Measurements from ENCODE around the gene TIMM29. TPM values are rescaled to one million over a fixed set of nuclear protein-coding genes. Genes with fewer than 3 reads are reported as not detected.
A peak's percentile ranks its signal among the peaks of the same experiment; 100 is the strongest.

Gene TIMM29
- total RNA-seq, 1 donor from 2014 or later = 25.8 TPM

- no peak for TF ChIP-seq CTCF (IDR thresholded peaks at IDR 0.05)
- H3K4me3 Mint-ChIP-seq (ENCODE audit: unreplicated experiment) = no peak overlapping the region
- H3K27ac Mint-ChIP-seq (ENCODE audit: unreplicated experiment) = peak overlapping the region; percentile 64
- no peaks in the 10 kb centered on the region for H3K36me3 Mint-ChIP-seq (ENCODE audit: unreplicated experiment)
- no peak for DNase-seq (ENCODE audit: extremely low spot score, unreplicated experiment)
- H3K27me3 Mint-ChIP-seq (ENCODE audit: unreplicated experiment) = no peaks in the 10 kb centered on the region
- no peaks in the 10 kb centered on the region for H3K9me3 Mint-ChIP-seq (ENCODE audit: unreplicated experiment)
- peaks cover 45% of the 10 kb centered on the region for H3K4me1 Mint-ChIP-seq (ENCODE audit: unreplicated experiment)
Observed at GRCh38 chr19:10885201-10886169, 43.1 kb upstream of the TIMM29 start.

GRCh38 chr19:10887616-10888367, 40.8 kb upstream of the TIMM29 start:
- DNase-seq (ENCODE audit: extremely low spot score, unreplicated experiment) = no peak
- no peaks in the 10 kb centered on the region for H3K27me3 Mint-ChIP-seq (ENCODE audit: unreplicated experiment)
- no peaks in the 10 kb centered on the region for H3K9me3 Mint-ChIP-seq (ENCODE audit: unreplicated experiment)
- TF ChIP-seq CTCF (IDR thresholded peaks at IDR 0.05) = no peak
- peaks cover 39% of the 10 kb centered on the region for H3K4me1 Mint-ChIP-seq (ENCODE audit: unreplicated experiment)
- no peaks in the 10 kb centered on the region for H3K36me3 Mint-ChIP-seq (ENCODE audit: unreplicated experiment)
- H3K27ac Mint-ChIP-seq (ENCODE audit: unreplicated experiment) = peak overlapping the region; percentile 24
- no peak overlapping the region for H3K4me3 Mint-ChIP-seq (ENCODE audit: unreplicated experiment)

- Mint-ChIP-seq H3K27ac (ENCODE audit: unreplicated experiment) (no peak overlapping the region), H3K36me3 (ENCODE audit: unreplicated experiment) (no peaks in the 10 kb centered on the region), H3K9me3 (ENCODE audit: unreplicated experiment) (no peaks in the 10 kb centered on the region), H3K4me3 (ENCODE audit: unreplicated experiment) (no peak overlapping the region), H3K4me1 (ENCODE audit: unreplicated experiment) (peaks cover 39% of the 10 kb centered on the region), H3K27me3 (ENCODE audit: unreplicated experiment) (no peaks in the 10 kb centered on the region)
- TF ChIP-seq CTCF (IDR thresholded peaks at IDR 0.05) = no peak
- DNase-seq (ENCODE audit: extremely low spot score, unreplicated experiment) = no peak
Observed at GRCh38 chr19:10888421-10888866, 40.2 kb upstream of the TIMM29 start.

- no peak for TF ChIP-seq CTCF (IDR thresholded peaks at IDR 0.05)
- H3K4me1 Mint-ChIP-seq (ENCODE audit: unreplicated experiment) = peaks cover 42% of the 10 kb centered on the region
- no peaks in the 10 kb centered on the region for H3K9me3 Mint-ChIP-seq (ENCODE audit: unreplicated experiment)
- DNase-seq (ENCODE audit: extremely low spot score, unreplicated experiment) = no peak
- H3K27me3 Mint-ChIP-seq (ENCODE audit: unreplicated experiment) = no peaks in the 10 kb centered on the region
- H3K27ac Mint-ChIP-seq (ENCODE audit: unreplicated experiment) = no peak overlapping the region
- no peak overlapping the region for H3K4me3 Mint-ChIP-seq (ENCODE audit: unreplicated experiment)
- H3K36me3 Mint-ChIP-seq (ENCODE audit: unreplicated experiment) = no peaks in the 10 kb centered on the region
Observed at GRCh38 chr19:10889880-10890279, 38.7 kb upstream of the TIMM29 start.

Data from osteocyte (in vitro differentiated cells).